ENCODE measurements around the gene ABCA3.

ABCA3 gene

DNA sequence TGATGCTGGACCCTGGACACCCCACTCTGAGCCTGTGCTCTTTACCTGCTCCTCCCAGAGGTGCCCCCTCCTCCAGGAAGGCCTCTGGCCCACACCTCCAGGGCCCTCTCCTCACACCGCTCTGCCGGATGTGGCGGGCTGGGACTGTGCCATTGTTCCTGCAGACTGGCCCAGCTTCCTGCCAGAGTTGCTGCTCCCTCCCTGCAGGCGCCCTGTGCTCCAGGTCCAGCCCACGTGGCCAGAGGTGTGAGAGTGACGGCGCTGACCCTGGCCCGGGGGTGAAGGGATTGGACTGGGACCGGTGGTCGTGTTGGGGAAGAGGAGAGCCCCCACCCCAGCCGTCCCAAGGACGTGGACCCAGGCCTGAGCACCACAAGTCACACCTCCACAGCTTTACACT, 111.4 kb downstream of the ABCA3 start:
- TF ChIP-seq MYC (IDR thresholded peaks at IDR 0.05; ENCODE audit: low read depth, low read length), result no peak
- TF ChIP-seq MAX (IDR thresholded peaks at IDR 0.05; ENCODE audit: low read depth, low read length), result no peak
- no peak for TF ChIP-seq POLR2A (IDR thresholded peaks at IDR 0.05; ENCODE audit: extremely low read depth, insufficient read length)
- TF ChIP-seq, protein P1, sequence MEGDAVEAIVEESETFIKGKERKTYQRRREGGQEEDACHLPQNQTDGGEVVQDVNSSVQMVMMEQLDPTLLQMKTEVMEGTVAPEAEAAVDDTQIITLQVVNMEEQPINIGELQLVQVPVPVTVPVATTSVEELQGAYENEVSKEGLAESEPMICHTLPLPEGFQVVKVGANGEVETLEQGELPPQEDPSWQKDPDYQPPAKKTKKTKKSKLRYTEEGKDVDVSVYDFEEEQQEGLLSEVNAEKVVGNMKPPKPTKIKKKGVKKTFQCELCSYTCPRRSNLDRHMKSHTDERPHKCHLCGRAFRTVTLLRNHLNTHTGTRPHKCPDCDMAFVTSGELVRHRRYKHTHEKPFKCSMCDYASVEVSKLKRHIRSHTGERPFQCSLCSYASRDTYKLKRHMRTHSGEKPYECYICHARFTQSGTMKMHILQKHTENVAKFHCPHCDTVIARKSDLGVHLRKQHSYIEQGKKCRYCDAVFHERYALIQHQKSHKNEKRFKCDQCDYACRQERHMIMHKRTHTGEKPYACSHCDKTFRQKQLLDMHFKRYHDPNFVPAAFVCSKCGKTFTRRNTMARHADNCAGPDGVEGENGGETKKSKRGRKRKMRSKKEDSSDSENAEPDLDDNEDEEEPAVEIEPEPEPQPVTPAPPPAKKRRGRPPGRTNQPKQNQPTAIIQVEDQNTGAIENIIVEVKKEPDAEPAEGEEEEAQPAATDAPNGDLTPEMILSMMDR (IDR thresholded peaks at IDR 0.05; ENCODE audit: low read depth, low read length), result no peak

DNA sequence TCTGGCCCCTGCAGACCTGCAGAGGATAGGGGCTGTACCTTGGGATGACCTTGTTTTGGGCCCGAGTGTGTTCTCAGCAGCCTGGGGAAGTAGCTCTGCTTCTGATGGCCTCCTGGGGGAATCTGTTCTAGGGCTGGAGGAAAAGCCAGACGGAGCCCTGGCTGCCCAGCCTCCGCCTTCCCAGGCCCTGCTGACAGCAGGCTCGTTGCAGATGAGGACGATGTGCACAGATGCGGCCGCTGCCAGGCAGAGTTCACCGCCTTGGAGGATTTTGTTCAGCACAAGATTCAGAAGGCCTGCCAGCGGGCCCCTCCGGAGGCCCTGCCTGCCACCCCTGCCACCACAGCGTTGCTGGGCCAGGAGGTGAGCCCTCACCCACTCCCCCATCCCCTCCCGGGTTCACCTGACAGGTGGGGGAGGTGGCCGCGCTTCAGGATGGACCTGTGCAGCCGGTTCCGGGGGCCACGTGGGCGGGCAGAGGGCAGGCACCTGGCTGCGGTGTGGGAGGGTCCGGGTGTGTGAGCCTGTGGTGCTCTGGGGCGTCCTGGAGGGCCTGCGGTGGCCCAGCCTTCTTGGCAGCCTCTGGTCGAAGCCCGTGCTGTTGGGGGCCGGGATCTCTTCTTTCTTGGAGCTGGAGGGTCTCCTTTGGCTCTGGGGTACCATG, 112.2 kb downstream of the ABCA3 start:
- H3K4me3 ChIP-seq (ENCODE audit: low read depth, low read length), result no peak overlapping the region
- TF ChIP-seq MAX (IDR thresholded peaks at IDR 0.05; ENCODE audit: low read depth, low read length) (no peak), POLR2A (IDR thresholded peaks at IDR 0.05; ENCODE audit: extremely low read depth, insufficient read length) (no peak), MYC (IDR thresholded peaks at IDR 0.05; ENCODE audit: low read depth, low read length) (no peak)
- TF ChIP-seq, protein P1 (IDR thresholded peaks at IDR 0.05; ENCODE audit: low read depth, low read length), result no peak
- DNase-seq (ENCODE audit: low read depth), result no peak

More for the DNA sequence above, 111.4 kb downstream of the ABCA3 start:
- no peak for DNase-seq (ENCODE audit: low read depth)
- H3K4me3 ChIP-seq (ENCODE audit: low read depth, low read length), result no peak overlapping the region

DNA sequence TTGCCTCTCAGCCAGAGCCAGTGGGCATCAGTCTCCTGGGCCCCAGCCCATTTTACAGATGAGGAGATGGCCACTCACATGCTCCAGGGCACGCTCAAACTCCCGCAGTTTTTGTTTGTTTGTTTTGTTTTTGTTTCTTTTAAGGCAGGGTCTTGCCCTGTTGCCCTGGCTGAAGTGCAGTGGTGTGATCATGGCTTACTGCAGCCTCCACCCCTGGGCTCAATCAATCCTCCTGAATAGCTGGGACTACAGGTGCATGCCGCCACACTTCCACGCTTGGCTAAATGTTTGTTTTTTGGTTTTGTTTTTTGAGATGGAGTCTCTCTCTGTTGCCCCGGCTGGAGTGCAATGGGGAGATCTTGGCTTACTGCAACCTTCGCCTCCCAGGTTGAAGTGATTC, 113.6 kb downstream of the ABCA3 start:
- TF ChIP-seq, protein P1 (IDR thresholded peaks at IDR 0.05; ENCODE audit: low read depth, low read length), result no peak
- TF ChIP-seq MYC (IDR thresholded peaks at IDR 0.05; ENCODE audit: low read depth, low read length) (no peak), MAX (IDR thresholded peaks at IDR 0.05; ENCODE audit: low read depth, low read length) (no peak), POLR2A (IDR thresholded peaks at IDR 0.05; ENCODE audit: extremely low read depth, insufficient read length) (no peak)
- H3K4me3 ChIP-seq (ENCODE audit: low read depth, low read length), result no peak overlapping the region
- no peak for DNase-seq (ENCODE audit: low read depth)

- H3K4me3 ChIP-seq (ENCODE audit: low read depth, low read length), result peak overlapping the region; percentile 11
- TF ChIP-seq, protein P1 (IDR thresholded peaks at IDR 0.05; ENCODE audit: low read depth, low read length), result no peak
- TF ChIP-seq MAX (IDR thresholded peaks at IDR 0.05; ENCODE audit: low read depth, low read length), result no peak
- TF ChIP-seq POLR2A (IDR thresholded peaks at IDR 0.05; ENCODE audit: extremely low read depth, insufficient read length), result no peak
- no peak for TF ChIP-seq MYC (IDR thresholded peaks at IDR 0.05; ENCODE audit: low read depth, low read length)
- DNase-seq (ENCODE audit: low read depth), result no peak
Observed at GRCh38 chr16:2226245-2226793, 114.2 kb downstream of the ABCA3 start.
